Measurements from ENCODE around the gene UBE2E3. TPM values are rescaled to one million over a fixed set of nuclear protein-coding genes. Genes with fewer than 3 reads are reported as not detected.

The UBE2E3 gene
- total and polyA plus RNA-seq, 8 donors, result 11.9 to 560 (median 83.8) TPM

DNA sequence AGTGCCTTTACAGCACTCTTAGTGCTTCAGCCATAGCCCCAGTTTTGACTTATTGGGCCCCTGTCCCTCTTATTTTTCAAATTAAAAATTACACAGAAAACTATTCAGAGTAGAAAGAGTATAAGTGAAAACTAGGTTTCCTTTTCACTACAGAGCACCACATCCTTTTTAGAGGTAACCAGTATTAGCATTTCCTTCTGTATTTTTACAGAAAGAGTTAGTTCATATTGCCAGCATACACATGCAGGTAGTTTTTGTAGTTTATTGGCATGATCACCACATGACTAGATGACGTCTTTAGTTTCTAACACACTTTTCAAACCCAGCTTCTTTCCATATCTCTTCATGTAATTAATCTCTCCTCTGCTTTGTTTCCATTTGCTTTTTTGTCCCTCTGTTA is 66.4 kb downstream of the UBE2E3 start:
- WGBS, 5 donors, result 64 to 84% (median 76%) methylated on average over 1 of the region's 1 CpG
- no peak for DNase-seq
- Histone ChIP-seq H3K4me1 (peaks cover 0 to 21% (median 8%) of the 10 kb centered on the region in 4 donors), H3K9me3 (no peaks in the 10 kb centered on the region), H3K36me3 (no peaks in the 10 kb centered on the region), H3K27me3 (no peaks in the 10 kb centered on the region), H3K27ac (no peak overlapping the region), H3K4me3 (no peak overlapping the region)
- TF ChIP-seq, protein P1, sequence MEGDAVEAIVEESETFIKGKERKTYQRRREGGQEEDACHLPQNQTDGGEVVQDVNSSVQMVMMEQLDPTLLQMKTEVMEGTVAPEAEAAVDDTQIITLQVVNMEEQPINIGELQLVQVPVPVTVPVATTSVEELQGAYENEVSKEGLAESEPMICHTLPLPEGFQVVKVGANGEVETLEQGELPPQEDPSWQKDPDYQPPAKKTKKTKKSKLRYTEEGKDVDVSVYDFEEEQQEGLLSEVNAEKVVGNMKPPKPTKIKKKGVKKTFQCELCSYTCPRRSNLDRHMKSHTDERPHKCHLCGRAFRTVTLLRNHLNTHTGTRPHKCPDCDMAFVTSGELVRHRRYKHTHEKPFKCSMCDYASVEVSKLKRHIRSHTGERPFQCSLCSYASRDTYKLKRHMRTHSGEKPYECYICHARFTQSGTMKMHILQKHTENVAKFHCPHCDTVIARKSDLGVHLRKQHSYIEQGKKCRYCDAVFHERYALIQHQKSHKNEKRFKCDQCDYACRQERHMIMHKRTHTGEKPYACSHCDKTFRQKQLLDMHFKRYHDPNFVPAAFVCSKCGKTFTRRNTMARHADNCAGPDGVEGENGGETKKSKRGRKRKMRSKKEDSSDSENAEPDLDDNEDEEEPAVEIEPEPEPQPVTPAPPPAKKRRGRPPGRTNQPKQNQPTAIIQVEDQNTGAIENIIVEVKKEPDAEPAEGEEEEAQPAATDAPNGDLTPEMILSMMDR (IDR thresholded peaks at IDR 0.05), result no peak
- TF ChIP-seq POLR2AphosphoS5 (IDR thresholded peaks at IDR 0.05) (no peak), EP300 (IDR thresholded peaks at IDR 0.05) (no peak), POLR2A (IDR thresholded peaks at IDR 0.05) (no peak)
- intact Hi-C loops (cut with DNase I; ENCODE audit: low total_unique reads), result no loop called here

DNA sequence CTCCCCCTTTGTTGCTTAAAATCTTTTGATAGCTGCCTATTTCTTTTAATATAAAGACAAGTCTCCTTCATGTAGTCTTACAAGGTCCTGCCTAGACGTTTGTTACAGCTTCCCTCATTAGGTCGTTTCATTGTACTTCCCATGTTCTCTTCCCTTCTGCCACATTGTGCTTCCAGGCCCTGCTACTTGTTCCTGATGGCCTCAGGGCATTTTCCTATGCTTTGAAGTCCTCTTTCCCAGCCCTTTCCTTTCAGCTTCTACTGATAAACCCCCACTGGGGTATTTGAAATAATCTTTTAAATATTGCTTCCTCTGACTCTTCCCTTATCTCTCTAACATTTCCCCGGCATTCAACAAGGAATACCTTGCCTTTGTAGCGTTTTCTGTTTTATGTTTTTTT is 67.4 kb downstream of the UBE2E3 start:
- H3K27ac ChIP-seq, result no peak overlapping the region
- no peak for TF ChIP-seq EP300 (IDR thresholded peaks at IDR 0.05)
- TF ChIP-seq POLR2AphosphoS5 (IDR thresholded peaks at IDR 0.05), result no peak
- intact Hi-C loops (cut with DNase I; ENCODE audit: low total_unique reads), result no loop called here
- H3K36me3 ChIP-seq, result no peaks in the 10 kb centered on the region
- H3K4me3 ChIP-seq, result no peak overlapping the region
- peaks cover 0 to 27% (median 9%) of the 10 kb centered on the region in 4 donors for H3K4me1 ChIP-seq
- DNase-seq, result no peak
- H3K9me3 ChIP-seq, result no peaks in the 10 kb centered on the region
- no peaks in the 10 kb centered on the region for H3K27me3 ChIP-seq
- 65 to 77% (median 73%) methylated on average over 4 of the region's 4 CpGs for WGBS, 5 donors

GRCh38 chr2:181051861-181052522 is 71.6 kb downstream of the UBE2E3 start:
- WGBS, 5 donors, result 86 to 88% (median 86%) methylated on average over 3 of the region's 3 CpGs
- Histone ChIP-seq H3K9me3 (no peaks in the 10 kb centered on the region), H3K27me3 (no peaks in the 10 kb centered on the region), H3K27ac (no peak overlapping the region), H3K36me3 (no peaks in the 10 kb centered on the region), H3K4me3 (no peak overlapping the region), H3K4me1 (peaks cover 0 to 18% (median 8%) of the 10 kb centered on the region in 4 donors)
- TF ChIP-seq POLR2AphosphoS5 (IDR thresholded peaks at IDR 0.05) (no peak), POLR2A (IDR thresholded peaks at IDR 0.05) (no peak), EP300 (IDR thresholded peaks at IDR 0.05) (no peak)
- TF ChIP-seq, protein P1 (IDR thresholded peaks at IDR 0.05), result no peak
- no peak for DNase-seq
- intact Hi-C loops (cut with DNase I; ENCODE audit: low total_unique reads), result no loop called here

- H3K9me3 ChIP-seq, result no peaks in the 10 kb centered on the region
- DNase-seq, result no peak
- H3K36me3 ChIP-seq, result no peaks in the 10 kb centered on the region
- no peaks in the 10 kb centered on the region for H3K27me3 ChIP-seq
- TF ChIP-seq, protein P1 (IDR thresholded peaks at IDR 0.05), result no peak
- intact Hi-C loops (cut with DNase I; ENCODE audit: low total_unique reads), result no loop called here
- H3K4me3 ChIP-seq, result no peak overlapping the region
- H3K4me1 ChIP-seq, result peaks cover 0 to 18% (median 8%) of the 10 kb centered on the region in 4 donors
- H3K27ac ChIP-seq, result no peak overlapping the region
Measured at GRCh38 chr2:181052523-181052891, 72.1 kb downstream of the UBE2E3 start.

DNA sequence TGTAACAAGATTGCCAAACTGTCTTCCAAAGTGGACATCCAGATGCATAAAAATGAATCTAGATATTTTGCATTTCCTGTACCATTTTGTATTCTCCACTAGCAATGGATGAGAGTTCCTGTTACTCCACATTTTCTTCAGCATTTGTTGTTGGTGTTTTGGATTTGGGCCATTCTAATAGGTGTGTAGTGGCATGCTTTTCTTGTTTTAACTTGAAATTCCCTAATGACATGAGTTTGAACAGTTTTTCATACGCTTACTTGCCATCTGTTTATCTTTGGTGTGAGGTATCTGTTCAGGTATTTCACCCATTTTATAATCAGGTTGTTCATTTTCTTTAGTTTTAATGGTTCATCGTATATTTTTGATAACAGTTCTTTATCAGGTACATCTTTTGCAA is 73.9 kb downstream of the UBE2E3 start:
- Histone ChIP-seq H3K36me3 (no peaks in the 10 kb centered on the region), H3K27ac (no peak overlapping the region), H3K9me3 (no peaks in the 10 kb centered on the region), H3K4me3 (no peak overlapping the region), H3K27me3 (no peaks in the 10 kb centered on the region), H3K4me1 (peaks cover 0 to 18% (median 8%) of the 10 kb centered on the region in 4 donors)
- intact Hi-C loops (cut with DNase I; ENCODE audit: low total_unique reads), result no loop called here
- TF ChIP-seq POLR2AphosphoS5 (IDR thresholded peaks at IDR 0.05), result no peak
- TF ChIP-seq, protein P1 (IDR thresholded peaks at IDR 0.05), result no peak
- TF ChIP-seq EP300 (IDR thresholded peaks at IDR 0.05), result no peak
- TF ChIP-seq POLR2A (IDR thresholded peaks at IDR 0.05), result no peak
- WGBS, 5 donors, result 69 to 77% (median 71%) methylated on average over 2 of the region's 2 CpGs
- no peak for DNase-seq
